Cerebellar cortex (tissue), 1 donor: ENCODE measurements around the gene INSYN1.
"Not testable (repeated sequence)": the region's sequence is repeated elsewhere in the genome, so short reads cannot be mapped to it uniquely, and the experiment has no call there.

Experiments used
- DNase-seq: peaks from one replicate; pipeline ENCODE4 v3.0.0-alpha.2; 2015; ENCODE audit warnings: low spot score

Gene INSYN1, protein sequence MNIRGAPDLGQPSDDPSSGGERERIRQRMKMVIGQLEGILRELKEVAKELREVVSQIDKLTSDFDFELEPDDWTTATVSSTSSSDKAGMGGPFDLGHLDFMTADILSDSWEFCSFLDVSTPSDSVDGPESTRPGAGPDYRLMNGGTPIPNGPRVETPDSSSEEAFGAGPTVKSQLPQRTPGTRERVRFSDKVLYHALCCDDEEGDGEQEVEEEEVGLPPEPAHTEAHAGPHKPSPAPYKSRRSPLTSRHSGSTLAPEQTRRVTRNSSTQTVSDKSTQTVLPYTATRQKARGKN

DNA sequence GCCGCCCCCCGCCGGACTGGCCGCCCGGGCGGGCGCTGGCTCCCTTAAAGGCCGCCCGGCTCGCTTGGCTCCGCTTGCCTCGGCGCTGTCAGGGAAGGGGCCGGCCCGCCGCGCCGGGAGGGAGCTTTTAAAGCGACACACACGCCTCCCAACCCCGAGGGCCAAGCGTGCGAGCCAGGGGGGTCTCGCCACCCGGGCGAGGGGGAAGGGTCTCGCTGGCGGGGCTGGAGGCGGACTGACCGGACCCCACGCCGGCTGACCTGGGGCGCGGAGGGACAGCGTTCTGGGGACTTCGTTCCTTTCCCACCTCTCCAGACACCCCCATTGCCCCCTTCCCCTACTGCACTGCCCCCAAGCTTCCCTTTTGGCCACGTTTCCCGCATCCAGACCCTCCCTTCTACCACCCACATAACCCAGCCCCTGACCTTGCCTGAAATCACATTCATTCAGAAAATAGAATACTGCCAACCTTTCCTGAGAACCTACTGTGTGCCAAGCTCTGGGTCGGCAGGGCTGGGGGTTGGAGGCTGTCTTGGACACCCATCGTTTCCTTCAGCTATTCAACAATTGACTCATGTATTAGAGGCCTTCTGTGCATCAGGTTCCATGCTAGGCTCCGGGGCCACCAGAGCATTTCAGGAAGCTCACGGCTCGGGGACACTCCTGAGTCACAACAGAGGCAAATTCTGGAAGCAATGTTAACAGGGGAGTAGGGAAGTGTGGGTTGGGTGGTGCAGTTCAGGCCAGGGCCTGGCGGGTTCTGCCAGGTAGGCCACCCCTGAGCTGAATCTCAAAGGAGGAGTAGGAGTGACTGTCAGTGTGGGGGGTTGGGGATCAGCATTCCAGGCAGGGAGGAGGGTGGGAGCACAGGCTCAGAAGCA, at the start of gene INSYN1:
Gene INSYN1, minus strand, starts transcription at position 102 of the 881 bp plus-strand sequence. CDS start 2,221 bp downstream, outside the sequence.
- no peak for DNase-seq

DNA sequence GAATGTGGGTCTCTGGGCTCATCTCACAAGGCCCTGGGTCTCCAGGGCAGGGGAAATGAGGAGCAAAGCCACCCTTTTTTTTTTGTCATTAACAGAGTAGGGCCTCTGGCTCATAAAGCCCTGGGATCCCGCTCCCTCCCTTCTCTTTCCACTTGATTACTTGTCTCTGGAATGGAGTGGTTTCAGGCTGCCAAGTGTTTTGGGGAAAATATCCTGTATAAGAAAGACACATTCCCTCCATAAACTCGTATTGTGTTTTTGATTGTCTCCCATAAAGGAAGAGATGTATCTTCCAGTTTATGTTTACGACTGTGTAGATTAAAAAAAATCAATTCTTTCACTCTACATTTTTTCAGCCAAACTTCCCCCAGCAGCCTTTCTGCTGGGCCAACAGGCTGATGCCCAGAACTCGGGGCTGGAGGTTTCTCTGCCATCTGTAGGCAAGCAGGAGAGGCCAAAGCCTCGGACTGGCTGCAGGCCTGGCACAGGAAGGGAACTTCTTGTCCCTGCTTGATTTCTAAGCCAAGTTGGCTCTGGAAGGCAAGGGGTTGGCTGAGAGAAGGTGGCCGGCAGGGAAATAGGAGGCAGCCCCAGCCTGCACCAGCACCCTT, 49.4 kb upstream of the INSYN1 start:
- peak; percentile 96 for DNase-seq

DNA sequence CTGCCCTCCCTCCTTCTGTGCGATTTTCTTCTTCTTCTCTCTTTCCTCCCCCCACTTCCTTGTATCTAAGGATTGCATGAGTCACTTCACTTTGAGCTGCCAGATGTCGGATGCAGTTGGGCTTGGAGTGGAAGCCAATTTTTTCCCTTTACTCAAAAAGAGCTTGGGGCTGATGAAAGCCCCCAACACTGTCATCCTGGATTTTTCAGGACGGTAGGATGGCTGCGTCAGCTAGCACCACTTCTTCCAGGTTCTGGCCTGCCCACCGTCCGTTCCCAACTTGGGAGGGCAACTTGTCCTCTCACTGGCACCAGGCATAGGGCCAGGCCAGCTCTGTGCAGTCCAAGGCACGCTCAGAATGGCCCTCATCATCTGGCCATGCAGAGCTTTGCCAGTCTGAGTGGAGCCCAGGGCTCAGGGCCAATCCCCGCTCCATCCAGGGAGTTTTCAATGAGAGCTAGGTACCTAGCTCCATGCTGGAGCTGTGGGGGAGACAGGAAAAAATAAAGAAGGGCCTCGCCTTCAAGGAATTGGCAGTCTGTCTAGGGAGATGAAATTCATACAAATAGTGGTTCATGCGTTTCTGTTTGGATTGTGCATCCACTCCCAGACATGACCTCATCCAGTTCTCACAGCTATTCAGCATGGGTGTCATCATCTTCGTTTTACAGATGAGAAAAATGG, 47.7 kb upstream of the INSYN1 start:
- DNase-seq: peak; percentile 80

DNA sequence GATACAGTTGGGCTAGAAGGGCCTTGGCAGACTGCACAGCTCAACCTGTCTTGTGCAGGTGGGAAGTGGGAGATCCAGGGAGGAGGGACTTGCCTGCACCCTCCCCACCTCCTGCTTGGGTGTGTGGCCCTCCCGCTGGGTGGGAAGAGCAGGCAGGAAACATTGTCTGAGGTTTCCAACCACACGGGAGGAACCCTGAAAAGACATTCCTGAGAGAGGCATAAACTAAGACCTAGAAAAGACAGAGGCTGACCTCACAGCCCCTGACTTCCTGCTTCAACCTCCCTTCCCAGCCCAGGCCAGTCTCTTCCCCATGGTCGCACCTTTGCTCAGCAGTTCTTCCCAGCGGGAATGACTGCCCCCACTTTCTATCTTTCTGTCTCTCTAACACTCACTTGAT, 46.3 kb upstream of the INSYN1 start:
- DNase-seq: no peak

DNA sequence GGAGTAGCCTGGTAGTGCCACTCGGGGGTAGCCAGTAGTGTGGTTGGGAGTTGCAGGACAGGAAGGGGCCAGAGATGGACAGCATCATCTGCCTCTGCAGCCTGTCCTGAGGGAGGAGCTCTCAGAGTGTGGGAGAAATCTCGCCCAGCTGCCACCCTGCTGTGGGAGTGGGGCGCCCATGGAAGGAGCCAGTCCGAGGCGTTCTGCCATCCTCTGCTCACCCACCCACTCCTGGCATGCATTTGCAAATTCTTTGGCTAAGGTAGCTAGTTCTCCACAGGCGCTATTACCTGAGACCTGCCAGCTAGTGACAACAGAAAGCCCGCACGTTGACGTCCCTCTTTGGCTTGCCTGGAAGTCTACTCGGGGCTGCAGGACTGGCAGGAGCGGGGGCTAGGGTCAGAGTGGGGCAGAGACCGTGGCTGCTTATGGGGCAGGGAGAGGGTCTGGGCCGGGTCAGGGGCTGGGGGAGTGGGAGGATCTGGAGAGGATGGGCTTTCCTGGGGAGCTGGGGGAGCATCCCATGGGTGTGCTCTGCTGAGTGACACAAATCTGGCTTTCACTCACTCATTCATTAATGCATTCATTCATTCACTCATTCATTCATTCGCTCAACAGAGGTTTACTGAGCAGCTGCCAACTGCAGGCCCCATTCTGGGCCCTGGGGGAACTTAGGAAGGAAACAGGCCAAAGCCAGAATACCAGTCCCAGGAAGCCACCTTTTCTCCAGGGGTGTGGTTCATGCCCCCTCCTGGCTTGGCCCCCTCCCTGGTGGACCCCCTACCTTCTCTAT, 44.4 kb upstream of the INSYN1 start:
- DNase-seq: no peak

GRCh38 chr15:73796331-73796831, 43.2 kb upstream of the INSYN1 start:
- no peak for DNase-seq

DNA sequence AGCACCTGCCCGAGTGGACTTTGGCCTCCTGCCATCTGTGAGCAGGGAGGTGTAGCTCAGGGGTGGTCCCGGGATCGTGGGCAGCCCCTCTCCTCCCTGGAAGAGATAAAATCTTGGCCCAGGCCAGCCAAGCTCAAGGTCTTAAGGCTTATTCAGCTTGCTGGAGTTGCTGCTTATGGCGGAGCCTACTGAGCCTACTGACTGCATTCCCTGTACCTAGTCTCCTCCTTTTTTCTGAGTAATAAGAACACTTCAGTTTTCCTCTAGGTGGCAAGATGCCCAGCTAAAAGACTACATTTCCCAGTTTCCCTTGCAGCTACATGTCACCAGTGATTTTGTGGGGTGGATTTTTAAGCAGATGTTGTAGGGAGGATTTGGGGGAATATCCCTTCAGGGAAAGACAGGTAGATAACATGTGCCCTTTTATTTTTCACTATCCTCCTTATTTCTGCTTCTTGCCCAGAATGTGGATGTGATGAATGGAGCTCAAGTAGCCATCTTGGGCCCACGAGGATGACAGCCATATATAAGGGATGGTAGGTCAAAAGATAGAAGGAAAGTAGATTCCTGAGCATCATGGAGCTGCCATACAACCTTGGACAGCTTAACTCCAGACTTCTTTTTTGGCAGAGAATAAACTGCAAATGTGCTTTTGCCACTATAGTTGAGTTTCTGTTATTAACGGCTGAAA, 41.4 kb upstream of the INSYN1 start:
- DNase-seq: no peak

DNA sequence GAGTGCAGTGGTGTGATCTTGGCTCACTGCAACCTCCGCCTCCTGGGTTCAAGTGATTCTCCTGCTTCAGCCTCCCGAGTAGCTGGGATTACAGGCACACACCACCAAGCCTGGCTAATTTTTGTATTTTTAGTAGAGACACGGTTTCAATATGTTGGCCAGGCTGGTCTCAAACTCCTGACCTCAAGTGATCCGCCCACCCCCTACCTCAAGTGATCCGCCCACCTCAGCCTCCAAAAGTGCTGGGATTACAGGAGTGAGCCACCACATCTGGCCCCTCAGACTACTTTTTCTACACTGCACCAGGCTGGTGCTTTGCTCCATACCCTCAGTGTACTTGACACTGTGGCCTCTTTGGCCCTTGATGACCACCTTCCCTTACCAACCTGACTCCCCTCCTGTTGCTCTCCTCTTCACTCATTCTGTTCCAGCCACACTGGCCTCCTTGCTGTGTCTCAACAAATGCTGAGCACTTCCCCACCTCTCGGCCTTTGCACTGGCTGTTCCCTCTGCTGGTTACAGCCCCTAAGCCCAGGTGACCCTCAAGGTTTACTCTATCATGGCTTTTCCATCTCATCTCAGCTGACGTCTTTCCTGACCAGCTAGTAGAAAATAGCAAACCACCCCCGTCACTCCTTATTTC, 39.9 kb upstream of the INSYN1 start:
- not testable (repeated sequence) for DNase-seq

DNA sequence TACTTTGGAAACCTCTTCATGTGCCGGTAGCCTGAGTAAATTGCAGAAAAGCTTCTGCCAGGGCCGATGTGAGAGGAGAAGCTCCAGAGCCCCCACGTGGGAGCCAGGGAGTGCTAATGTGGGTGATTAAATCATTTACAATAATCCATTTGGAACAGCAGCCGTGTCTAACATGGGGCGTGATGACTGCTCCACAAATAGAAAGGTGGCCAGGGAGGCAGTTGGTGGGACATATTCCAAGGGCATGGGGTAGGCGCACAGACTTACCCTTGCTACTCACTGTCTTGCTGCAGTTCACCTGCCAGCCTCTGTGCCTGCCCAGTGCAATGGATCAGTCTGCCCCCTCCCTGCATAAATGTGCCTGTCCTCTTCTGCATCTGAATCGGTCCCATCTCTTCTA, 39.3 kb upstream of the INSYN1 start:
- no peak for DNase-seq

DNA sequence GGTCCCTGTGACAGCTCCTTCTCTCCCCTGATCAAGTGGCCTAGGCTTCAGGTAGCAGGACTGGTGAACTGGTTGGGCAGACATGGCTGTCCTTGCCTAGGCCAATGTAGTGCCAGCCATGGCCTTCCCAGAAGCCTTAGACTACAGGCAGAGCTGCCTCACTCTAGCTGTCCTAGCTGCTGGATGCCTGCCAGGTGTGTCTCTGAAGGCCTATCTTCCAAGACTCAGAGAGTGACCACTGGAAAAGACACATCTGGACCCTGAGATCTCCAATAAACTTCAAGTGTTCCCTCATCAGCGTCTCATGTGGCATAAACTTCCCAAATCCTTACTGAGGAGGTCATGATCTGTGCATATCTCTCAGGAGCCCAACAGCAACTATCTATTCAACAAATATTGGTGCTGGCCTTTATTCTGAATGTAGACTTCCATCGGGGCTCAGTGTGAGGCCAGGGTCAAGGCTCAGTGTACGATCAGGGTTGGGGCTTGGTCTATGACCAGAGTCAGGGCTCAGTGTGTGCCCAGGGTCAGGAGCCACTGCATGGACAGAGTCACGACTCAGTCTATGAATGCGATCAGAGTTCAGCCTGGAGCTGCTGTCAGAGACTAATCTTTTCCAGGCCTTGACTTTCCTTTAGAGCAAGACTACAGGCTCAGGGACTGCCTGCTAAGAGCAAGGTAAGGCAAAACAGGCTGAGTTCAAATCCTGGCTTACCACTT, 36.5 kb upstream of the INSYN1 start:
- no peak for DNase-seq

DNA sequence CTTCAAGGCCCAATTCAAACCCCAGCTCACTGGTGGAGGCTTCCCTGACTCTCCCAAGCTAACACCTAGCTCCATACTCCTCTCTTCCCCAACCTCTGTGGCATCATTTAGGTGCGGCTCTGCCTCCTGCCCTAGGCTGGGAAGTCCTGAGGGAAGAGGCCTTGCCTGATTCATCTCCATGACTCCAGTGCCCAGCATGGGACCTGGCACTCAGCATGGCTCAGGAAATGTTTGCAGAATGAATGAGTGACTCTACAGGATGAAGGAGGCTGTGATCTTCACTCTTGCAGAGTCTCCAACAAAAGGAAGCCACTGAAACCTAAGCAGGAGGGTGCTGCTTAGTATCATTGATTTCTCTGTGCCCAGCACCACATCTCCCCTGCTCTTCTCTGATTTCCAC, 34.5 kb upstream of the INSYN1 start:
- DNase-seq: no peak

DNA sequence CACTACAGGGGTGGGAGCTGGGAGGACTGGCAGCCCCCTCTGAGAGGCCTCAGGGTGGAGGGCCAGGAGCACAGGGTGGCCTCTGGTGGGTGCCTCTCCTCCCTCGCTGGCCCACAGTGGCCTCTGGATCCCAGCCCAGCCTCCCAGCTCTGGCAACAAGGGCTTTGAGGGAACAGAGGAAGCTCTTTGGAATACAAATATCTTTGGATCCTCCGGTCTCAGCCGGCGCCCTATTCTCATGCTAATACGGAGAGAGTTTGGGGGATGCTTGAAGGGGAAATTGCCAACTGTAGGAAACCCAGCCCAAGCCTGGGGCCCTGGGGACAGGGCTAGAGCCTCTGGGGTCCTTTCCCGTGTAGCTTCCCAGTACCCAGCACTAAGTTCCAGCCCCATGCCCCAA, 33.4 kb upstream of the INSYN1 start:
- DNase-seq: peak; percentile 22

- DNase-seq: not testable (repeated sequence)
Observed at GRCh38 chr15:73785256-73786014, 32.3 kb upstream of the INSYN1 start.

GRCh38 chr15:73784291-73784690, 31.1 kb upstream of the INSYN1 start:
- no peak for DNase-seq

DNA sequence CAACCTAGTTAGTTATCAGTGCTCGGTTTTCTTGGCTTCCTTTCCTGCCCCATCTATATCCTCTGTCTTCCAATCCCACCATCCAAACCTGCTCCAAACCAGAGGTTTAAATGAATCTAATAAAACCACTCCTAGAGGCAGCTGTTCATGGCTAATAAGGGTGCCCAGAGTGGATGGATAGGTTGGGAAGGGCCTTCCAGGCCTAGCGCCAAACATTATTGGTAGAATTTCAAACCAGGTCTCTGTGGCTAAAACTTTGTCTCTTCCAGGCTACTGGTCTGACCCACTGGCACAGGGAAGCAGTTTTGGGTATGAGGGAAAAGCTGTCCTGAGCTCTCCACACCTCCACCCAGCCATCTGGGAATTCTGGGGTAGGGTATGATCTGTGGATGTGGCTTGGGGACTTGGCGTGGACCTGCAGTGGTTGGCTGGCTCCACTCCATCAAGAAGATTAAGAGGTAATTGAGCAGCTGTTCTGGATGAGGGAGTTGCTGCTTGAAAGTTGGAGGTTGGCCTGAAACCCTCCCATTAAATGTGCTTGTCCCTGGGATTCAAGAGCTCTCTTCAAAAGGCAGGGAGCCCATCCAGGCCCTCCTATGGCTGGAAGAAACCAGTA, 29.3 kb upstream of the INSYN1 start:
- DNase-seq: no peak

- DNase-seq: peak; percentile 31
Observed at GRCh38 chr15:73781038-73781925, 28.1 kb upstream of the INSYN1 start.

- DNase-seq: no peak
Observed at GRCh38 chr15:73779974-73780373, 26.8 kb upstream of the INSYN1 start.
